NCI-H510A (cell line): ENCODE results near the gene SLC35A2.

Experiments used
- DNase-seq: peaks from one replicate; lab custom pipeline; 2025; lab: John Stamatoyannopoulos, UW

The SLC35A2 gene

DNA sequence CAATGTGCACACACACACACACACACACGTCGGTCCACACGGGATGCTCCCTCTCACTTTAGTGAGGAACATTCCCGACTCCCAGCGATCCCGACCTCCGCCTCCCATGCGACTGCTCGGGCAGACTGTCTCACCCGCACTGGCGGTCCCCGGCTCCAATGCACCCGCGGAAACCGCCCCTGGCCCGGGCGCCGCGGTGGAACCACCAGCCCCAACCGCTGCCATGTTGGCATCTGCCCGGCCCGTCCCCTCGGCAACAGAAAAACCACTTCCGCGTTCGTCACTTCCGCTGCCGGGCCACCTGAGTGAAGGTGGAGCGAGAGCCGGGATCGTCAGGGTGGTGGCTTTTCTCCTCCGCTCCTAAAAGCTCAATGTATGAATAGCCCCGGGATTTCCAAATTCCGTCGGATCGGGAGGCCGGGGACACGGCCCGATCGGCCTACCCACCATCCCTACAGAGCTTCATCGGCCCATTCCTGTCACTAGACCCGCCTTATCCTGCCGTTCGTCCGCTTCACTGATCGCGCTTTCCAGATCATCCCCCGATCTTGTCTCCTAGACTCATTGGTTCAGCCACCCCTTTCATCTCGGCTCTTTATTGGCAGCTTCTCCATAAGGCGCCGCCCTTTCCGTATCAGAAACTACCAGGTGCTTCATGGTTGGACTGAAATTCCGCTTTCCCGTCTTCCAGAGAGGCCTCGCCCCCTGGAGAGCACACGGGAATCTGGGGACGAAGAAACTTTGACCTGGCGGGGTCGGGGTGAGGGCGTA, at the start of gene SLC35A2:
SLC35A2 (minus strand) TSS at position 235 of the 771 bp plus-strand sequence; CDS start at position 225, 10 bp downstream.
- DNase-seq = peak; percentile 81

DNA sequence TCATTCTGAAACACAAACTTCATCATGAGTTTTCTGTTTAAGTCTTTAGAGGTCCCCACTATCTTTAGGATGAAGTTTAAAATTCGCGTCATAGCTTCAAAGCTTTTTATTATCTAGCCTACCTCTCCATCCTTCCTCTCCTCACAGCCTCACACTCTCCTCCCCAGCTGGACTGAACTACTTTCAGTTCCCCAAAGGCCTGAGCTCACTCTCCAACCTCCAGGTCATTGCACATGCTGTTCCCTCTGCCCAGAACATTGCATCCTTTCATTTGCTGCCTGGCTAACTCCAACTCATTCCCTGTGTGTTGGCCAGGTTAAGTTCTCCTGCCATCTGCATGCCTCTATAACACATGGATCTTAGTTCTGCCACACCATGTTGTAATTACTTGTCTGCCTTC, 48.8 kb upstream of the SLC35A2 start:
- DNase-seq = no peak

DNA sequence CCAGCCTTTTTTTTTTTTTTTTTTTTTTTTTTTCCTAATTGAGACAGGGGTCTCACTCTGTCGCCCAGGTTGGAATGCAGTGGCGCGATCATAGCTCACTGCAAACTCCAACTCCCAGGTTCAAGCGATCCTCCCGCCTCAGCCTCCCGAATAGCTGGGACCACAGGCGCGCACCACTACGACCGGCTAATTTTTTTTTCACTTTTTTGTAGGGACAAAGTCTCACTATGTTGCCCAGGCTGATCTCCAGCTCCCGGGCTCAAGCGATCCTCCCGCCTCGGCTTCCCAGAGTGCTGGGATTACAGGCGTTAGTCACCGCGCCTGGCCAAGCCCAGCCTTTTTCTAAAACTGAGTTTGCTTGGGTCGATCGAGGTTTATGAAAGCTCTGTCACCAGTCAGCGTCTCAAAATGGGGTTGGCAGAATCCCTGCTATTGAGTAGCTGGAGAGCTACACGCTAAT, 47.2 kb upstream of the SLC35A2 start:
- no peak for DNase-seq

DNA sequence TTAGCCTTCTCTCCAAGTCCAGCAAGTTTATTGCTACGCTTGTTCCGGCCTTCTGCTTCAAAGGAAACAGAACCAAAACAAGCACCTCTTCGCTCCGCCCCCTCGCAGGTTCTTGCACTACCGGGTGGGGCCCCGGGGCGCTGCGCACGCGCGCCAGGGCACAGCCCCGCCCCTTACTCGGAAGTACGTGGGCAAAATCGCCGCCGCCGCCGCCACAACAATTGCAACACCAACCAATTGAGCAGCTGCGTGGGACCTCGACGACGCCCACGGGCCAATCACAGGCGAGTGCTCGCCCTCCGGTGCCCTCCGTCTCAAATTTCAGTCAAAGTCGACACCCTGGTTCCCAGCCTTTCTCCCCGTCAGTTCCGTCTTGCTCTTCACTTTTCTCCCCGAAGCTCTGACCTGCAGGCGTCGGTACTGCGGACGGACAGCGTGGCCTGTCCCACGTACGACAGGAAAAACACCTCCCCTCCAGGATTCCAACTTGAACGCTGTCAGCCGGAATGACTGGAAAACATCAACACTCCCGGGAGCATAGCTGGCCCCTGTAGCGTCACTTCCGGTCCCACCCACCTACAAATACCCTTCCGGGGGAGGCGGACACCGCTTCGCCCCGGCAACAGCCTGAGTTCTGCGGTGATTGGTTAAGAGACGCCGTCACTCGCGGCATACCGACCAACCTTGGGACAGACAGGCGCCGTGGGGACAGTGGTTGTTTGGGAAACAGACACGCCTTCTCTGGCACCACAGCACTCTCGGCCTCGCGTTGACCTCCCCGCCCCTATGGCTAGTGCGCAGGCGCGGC, 46.6 kb upstream of the SLC35A2 start:
- DNase-seq = peak; percentile 91

DNA sequence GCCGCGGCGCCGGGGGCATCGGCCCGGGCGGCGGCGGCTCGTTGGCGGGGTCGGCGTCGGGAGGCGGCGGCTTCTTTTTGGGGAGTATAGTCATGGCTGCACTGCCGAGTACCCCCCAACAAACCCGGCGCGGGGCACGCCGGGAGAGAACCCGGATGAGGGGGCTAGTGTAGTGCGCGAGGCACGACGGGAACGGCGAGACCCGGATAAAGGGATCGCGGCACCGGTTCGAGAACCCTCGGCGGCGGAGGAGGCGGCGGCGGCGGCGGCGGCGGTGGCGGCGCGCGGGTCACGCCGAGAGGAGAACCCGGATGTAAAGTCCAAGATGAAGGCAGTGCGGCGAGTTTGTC, 46.0 kb upstream of the SLC35A2 start, which contains the start of gene OTUD5:
OTUD5 (minus strand) TSS at position 131 of the 350 bp plus-strand sequence; CDS start at position 94, 37 bp downstream.
- DNase-seq = peak; percentile 58

DNA sequence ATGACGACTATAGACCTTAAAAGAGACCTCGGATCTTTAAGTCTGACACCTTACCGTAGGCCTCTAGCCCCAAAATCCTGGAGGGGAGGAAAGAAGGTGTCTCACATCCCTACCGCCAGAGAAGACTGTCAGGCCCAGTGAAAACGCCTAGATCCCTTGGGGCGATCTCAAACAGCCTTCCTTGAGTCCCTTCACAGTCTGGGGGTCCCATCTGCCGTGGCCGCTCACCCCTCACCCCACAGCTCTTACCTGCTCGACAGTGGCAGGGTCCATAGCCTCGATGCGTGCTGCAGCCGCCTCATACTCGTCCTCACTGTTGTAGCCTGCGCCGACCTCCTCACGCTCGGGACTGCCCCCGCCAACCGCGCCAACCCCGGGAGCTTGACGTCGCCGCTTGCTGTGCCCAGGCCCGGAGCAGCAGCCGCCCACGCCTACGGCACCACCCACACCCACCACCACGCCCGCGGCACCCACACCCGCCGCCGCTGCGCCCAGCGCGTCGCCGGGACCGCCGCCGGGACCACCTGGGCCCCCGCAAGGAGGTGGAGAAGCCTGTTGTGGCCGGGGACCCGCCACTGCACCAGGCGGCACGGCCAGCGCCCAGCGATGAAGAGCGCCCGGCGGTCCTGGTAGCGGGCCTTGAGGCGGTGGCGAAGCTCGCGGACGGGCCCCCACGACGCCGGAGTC, 45.4 kb upstream of the SLC35A2 start:
- DNase-seq = no peak

DNA sequence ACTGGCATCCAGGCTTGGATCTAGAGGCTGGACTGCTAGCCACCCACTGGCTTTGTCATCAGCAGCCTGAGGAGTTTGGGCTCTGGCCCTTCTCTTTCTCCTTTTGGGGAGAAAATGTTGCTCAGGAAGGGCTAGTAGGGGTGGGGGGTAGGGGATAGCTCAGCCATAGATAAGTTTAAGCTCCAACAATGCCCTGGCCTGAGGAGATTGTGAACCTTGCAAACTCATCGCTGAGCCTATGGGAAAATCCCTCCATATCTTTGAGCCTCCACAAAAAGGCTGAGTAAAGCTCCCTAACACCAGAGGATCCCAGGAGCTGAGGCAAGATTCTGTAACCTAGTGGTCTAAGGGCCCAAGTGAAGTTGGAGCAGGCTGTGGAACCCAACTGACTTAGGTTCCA, 37.1 kb upstream of the SLC35A2 start:
- no peak for DNase-seq

DNA sequence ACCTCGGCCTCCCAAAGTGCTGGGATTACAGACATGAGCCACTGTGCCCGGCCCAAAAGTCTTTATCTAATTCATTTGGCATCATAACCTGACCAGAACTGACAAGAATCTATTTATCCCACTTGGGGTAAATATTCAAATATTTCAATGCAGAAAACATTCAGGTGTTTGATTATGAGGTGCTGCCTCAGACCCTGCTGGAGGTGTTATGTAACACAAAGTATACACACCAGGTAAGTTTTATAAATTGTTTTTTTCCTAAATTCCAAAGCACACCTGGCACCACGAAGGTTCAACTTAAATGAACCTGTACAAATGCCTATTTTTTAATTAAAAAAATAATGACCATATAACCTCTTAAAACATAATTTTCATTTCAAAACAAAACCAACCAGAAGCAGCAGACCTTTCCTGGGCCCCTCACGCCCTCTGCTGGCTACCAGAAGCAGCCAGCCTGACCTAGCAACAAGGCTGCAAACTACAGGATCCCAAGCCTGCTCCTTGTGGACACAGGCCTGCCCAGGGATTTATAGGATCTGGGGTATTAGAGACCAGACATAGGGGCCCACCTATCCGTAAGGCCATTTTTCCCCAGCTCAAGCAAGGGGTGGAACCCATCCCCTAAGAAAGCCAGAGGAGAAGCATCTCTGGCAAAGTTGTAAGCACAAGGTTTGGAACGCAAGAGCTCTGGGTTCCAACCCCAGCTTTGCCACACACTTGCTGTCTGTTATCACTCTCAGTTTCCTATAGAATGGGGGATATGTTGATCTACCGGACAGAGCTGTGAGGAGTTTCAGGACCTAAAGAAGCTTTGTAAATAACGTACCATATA, 34.3 kb upstream of the SLC35A2 start:
- DNase-seq = peak; percentile 4

DNA sequence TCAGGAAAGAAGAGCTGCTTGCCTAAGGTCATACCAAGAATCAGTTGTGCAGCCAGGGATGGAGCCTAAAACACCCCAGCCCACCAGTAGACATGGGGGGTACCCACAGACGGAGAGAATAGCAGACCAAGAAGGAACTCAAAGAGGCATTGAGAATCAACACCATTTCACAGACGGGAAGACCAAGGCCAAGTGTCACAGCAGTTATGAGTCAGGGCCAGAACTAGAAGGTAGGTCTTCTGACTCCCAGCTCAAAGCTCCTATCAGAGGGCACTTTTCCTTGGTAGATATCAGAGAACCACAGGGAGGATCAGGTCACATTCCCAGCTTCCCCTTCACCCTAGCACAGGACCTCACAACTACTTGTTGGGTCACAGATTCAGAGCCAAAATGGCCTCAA, 31.4 kb upstream of the SLC35A2 start:
- no peak for DNase-seq

DNA sequence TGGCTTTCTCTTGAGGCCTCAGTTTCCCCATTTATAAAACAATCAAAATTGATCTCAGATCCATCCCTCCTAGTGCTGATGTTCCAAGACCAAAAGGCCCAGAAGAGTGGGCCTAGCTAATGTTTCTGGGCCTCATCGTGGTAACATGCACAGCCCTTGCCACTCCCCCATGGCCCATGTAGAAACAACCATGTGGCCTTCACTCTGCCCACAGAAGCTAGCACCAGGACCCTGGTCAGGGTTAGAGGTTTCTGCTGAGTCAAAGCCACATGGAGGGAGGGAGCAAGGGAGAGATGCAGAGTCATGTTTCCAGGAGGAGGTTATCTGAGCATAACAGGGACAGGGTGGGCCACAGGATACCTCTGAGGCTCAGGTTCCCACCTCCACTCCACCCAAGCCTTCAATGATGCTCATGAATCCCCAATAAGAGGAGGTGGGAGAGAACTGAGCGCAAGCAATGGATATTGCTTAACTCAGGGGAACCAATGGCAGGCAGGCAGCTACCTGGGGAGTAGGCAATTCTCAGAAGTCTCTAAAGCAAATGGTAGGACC, 29.0 kb upstream of the SLC35A2 start:
- DNase-seq = no peak

DNA sequence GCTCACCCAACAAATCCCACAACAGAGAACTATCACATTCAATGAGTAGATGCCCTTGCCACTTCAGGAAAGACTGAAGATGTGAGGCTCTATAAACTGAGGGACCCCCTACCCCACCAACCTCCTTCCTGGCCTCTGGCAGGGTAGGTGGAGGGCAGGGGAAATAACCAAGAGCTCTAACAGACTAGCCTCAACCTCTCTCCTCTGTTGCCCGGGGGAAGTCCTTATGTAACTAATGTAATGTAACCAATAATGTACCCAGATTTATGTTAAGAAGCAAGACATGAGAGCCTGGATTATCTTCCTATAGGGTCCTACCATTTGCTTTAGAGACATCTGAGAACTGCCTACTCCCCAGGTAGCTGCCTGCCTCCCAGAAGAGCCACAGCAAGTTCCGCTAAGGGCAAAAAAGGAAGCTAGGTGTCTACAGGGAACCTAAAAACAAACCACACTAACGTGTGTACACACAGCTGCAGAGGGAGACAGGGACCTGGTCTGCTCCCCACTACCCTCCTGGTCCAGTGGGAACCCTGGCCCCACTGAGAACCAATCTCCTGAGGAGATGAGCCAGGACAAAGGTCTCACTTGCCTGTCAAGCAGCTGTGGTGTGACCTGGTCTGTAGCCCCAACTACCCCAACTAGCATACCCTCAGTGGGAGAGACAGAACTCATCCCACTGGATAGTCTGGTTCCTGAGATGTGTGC, 28.2 kb upstream of the SLC35A2 start:
- DNase-seq = no peak

DNA sequence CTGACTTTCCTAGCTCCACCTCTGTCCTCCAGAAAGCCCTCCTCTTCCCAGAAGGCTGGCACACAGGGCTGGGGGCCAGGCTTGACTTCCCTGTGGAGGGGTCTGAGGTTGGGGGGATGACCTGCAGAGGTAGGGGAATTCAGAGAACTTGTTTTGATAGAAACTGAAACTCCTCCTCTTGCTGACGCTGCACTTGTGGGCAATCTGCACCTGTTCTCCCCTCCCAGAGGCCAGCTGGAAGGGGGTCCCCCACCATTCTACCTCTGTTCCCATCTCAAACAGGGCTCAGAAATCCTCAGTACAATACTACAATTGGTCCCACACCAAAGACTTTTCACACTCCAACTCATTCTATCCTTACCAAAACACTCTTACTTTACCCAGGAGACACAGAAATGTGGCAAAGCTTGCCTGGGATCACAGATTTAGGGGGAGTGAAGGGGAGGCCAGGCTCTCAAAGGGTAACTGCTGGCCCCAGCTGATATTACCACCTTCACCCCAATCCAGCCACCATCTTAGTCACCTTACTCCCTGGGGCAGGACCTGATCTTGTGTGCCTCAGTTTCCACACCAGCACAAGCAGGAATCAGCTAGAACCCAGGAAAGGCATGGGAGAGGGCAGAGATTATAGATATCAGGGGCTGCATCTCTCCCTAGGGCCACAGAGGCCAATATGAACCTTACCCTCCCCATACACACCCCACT, 27.4 kb upstream of the SLC35A2 start:
- no peak for DNase-seq

DNA sequence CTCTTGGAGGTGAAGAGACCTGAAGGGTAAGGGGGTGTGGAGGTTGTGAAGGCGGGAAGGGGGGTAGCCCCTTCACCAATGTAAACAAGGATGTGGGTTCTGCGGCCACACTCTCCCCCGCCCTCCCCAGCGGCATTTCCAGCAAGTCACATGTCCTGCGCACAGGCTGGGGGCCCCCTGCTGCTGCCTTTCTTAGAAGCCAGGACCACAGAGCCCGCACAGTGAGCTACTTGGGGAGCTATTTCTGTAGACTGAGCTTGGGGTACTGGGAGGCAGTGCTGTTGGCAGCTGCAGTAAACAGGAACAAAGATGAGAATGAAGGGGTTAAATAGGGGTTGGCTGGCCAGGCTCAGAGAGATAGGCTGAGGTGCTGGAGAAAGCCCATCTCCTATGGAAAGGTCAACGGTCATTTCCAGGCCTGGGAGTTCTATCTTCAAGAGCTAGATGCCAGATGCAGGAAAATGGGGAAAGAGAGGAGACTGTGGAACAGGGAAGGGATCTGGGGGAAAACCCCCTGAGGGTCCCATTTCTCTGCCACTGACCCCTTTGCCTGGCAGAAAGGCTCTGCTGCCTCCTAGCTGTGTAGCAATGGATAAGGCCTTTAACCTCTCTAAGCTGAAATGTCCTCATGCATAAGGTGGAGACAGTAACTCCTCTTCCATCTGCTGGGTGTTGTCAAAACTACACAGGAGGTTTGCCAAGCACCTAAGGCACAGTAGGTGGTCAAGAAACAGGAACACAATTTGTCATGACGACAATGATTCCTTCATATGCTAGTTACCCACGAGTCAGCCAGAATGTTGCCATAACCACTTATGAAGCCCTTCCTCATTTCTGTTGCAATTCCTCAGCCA, 25.8 kb upstream of the SLC35A2 start:
- no peak for DNase-seq

DNA sequence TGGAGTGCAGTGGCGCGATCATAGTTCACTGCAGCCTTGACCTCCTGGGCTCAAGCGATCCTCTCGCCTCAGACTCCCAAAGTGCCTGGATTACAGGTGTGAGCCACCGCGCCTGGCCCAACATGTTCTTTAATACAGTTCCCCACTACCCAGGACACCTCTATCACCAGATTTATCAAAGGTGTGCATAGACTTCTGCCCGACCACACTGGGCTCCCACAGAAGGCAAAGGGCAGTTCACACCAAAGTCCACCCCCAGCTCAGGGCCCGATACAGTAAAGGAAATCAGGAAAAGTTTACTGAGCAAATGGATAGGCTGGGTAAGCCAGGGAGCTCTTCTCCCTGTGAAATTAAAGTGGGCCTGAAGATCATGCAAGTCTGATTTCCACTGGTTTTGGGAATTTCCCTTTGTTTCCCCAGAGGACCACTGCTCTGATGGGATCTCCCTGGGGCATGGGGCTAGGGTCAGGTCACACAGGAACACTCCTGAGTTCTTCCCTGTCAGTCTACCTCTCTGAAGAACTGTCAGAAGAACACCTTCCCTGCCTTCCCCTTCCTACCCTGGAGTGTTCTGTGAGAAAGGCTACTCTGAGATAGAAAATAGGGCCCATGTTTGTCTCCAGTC, 25.1 kb upstream of the SLC35A2 start:
- DNase-seq = no peak

DNA sequence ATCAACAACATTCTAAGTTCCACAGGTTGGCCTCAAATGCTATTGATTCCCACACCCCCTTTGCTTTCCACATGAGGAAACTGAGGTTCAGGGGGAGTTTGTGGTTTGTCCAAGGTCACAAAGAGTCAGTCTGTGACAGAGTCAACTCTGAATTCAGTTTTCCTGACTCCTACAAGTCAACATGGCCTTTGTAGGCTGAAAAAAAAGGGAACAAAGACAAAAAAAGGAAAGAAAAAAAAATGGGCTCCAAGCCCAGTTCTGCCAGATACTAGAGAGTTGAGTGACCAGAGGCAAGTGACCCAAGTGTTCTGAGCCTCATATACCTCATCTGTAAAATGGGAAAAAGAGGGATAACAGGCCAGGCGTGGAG, 23.8 kb upstream of the SLC35A2 start:
- DNase-seq = no peak

DNA sequence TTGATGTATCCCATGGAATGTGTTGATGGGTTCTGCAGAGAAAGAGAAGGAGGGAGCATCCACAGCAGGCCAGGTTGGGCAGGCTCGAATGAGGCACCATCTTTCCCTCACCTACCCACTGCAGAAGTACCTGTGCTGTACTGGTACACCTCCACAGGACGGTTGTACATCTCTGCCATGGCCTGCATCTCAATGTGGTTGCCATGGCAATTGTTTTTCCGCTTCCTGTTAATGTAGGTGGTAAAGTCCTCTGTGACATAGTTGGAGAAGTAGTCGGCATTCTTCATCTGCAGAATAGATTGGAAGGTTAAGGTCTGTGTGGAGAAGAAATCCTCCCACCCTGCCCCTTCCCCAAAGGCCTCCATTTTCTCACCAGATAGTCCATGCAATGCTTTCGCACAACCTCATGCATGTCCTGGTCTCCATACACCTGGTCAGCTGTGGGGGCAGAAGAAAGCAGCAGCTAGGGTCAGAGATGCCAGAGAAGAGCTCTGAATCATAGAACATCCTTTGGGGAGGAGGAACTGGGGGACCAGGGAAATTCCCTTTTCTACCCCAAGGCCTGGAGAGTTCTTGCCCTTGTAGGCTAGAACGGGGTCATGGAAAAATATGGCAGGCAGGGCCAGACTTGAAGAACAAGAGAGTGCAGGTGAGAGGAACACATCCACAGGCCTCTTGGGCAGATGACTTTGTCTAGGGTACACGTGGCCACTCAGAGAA, 23.3 kb upstream of the SLC35A2 start:
- DNase-seq = no peak

DNA sequence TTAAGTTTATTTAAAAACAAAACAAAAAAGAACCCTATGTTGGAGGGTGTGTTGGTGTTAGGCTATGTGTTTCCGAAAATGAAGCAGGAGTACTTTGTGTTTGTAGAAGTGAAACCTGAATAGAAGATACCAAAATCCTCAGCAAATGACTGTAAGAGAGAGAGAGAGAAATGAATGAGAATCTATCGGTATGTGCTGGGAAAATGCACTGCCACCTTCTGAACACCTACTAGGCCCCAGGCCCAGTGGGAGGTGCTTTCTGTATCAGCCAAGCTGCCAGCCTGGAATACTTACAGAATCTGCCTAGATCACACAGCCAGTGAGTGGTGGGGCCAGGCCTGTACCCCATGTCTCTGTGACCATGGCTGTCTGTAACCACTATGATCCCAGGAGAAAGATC, 22.3 kb upstream of the SLC35A2 start:
- DNase-seq = no peak

DNA sequence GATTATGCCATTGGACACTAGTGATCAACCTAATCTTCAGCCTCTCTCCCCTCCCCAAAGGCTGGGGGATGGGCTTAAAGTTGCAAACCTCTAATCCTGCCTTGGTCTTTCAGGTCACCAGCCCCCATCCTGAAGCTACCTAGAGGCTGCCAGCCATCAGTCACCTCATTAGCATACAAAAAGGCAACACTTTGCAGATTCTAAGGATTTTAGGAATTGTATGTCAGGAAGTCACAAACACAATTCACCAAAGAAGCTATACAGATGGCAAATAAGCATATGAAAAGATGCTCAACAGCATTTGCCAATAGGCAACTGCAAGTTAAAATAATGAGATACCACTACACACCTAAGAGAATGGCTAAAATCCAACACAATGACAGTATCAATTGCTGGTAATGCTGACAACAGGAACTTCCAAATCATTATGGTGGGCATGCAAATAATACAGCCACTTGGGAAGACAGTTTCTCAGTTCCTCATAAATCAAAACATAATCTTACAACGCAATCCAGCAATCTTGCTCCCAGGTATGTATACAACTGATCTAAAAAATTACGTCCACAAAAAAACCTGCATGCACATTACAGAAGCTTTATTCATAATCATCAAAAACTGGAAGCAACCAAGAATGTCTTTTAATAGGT, 16.4 kb upstream of the SLC35A2 start:
- no peak for DNase-seq
